PC-9 (cell line): ENCODE results near the gene ADGRB3.

Experiments used
- CTCF ChIP-seq: fragments of 200-600 bp; sonication (generic); conservative IDR thresholded peaks from 2 replicates; pipeline ENCODE4 v1.6.1; 2017; ENCODE audit warnings: mixed run types, antibody characterized with exemption, mild to moderate bottlenecking, moderate library complexity
- EZH2 ChIP-seq: fragments of 200-600 bp; sonication (generic); IDR thresholded peaks from 2 replicates; pipeline ENCODE4 v1.8.0; 2017; ENCODE audit warnings: antibody characterized with exemption, low read depth

DNA sequence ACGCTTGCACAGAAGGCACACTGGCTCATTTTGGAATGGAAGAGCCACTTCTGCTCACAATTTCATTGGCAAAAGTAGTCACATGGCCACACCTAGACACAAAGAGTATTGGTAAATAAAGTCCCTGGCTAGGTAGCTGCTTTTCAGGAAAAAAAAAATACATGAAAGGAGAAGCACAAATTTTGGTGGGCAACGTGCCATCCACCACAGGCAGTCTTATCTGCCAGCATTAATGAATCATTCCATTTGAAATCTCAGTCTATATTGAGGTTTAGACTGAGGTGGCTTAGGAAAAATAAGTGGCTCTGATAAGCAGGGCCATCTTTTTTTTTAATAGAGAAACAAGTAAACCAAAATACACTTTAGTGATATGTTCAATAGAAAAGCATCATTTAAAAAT, 44.3 kb downstream of the ADGRB3 start:
- TF ChIP-seq CTCF (no peak), EZH2 (no peak)
